Measurements from ENCODE around the gene PRSS50.

The PRSS50 gene

DNA sequence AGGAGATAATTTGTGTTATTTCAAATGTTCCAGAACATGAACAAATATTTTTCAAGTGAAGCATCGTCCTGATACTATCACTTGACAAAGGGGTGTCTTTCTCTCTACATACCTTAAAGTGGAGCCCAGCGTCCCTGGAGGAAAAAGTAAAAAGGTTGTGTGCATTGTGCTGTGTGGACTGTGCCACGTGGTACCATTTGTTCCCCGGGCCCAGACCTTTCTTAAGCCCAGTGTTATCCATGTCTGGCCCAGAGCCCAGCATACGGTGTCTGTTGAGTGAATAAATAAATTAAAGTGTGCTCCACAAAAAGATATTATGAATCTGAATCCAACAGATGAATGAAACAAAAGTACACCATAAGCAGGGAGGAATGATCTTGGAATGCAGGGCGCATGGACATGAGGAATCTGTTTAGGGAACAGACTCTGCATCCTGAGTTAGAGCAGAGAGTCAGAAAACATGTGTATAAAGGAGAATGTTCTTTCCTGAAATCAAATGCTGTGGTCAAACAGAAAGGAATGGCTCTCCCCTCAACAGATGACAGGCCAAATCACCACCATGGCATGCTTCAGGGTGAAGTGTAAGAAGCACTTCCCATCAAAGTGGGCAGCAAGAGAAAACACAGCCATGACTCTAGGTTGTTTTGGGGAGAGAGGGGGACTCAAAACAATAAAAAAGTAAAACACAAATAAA is 8.1 kb upstream of the PRSS50 start:
- no peak for DNase-seq (ENCODE audit: low read depth)

- no peak for DNase-seq (ENCODE audit: low read depth)
Observed at GRCh38 chr3:46724424-46724823, 6.8 kb upstream of the PRSS50 start.

DNA sequence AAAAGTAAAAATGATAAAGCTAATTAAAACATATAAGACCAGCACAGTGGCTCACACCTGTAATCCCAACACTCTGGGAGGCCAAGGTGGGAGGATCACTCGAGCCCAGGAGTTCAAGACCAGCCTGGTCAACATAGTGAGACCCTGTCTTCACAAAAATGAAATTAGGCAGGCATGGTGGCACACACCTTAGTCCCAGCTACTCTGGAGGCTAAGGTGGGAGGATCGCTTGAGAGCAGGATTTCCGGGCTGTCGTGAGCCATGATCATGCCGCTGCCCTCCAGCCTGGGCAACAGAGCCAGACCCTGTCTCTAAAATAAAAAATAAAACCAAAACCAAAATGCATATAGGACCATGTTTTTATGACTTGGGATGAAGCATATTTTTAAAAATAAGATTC is 4.8 kb upstream of the PRSS50 start:
- no peak for DNase-seq (ENCODE audit: low read depth)

- no peak for DNase-seq (ENCODE audit: low read depth)
Observed at GRCh38 chr3:46721009-46721408, 3.3 kb upstream of the PRSS50 start.

- no peak for DNase-seq (ENCODE audit: low read depth)
Observed at GRCh38 chr3:46719735-46720271, 2.1 kb upstream of the PRSS50 start.

- no peak for DNase-seq (ENCODE audit: low read depth)
Observed at GRCh38 chr3:46719044-46719565, 1.4 kb upstream of the PRSS50 start.

- no peak for DNase-seq (ENCODE audit: low read depth)
Observed at GRCh38 chr3:46716461-46717441, 918 bp downstream of the PRSS50 start.

- no peak for DNase-seq (ENCODE audit: low read depth)
Observed at GRCh38 chr3:46715507-46716175, 2.0 kb downstream of the PRSS50 start.

DNA sequence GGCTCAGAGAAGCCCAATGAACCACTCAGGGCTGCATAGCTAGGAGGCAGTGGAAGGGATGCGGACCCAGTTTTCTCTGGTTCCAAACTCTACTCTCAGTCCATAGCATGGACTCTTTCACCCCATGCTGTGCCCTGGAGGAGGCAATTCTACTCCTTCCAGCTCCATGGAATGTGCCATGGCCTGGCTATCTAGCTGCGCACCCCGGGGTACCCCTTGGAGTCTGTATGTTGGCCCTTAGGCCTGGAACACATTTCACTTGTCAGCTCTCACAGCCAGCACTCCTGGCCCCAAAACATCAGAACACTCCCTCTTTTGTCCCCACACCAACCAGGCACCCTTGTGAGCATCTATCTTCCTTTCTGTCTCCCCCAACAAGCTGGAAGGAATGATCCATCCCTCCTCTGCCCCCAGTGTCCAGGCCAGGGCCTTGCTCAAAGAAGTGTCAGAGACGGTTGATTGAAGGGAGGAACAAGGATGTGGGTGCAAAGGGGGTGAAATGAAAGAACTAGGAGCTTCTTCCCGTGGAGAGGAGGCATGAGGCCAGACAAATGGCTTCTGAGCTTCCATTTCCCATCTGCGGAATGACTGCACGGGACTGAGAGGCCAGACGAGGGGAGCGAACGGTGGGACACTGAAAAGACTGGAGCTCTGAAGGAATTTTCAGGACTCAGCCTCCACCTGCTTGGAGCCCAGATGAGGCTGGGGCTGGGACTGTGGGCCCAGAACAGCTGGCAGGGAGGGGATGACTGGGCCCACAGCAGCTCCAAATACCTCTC is 2.8 kb downstream of the PRSS50 start:
- DNase-seq (ENCODE audit: low read depth), result no peak

DNA sequence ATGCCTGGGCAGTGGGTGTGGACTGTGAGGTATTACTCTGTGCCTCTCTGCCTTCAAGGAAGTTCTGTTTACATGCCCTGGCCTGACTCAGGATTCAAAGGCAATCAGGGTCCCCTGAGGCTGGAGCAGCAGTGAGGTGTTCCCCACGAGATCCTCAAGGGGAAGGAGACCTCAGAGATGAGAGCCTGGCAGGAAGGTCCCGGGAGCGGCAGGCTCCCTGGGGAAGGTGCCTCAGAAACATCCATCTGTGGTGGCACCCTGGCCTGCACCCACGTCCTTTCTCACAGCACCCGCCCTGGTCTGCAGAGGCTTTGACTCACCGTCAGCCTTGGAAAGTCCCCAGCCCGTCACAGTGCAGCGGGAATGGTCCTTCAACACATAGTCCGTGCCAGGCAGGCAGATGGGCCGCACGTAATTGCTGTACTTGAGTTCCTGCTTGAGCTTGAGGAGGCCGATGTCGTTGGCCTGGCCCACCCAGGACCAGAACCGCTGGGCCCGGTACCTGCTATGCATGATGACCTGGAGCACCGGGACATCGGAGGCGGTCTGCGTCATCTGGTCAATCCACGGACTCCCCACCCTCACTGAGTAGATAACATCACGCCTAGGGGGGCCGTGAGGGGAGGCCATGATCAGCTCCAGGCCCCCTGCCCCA is 3.6 kb downstream of the PRSS50 start:
- no peak for DNase-seq (ENCODE audit: low read depth)

- no peak for DNase-seq (ENCODE audit: low read depth)
Observed at GRCh38 chr3:46713050-46713897, 4.4 kb downstream of the PRSS50 start.

GRCh38 chr3:46712191-46713049 is 5.2 kb downstream of the PRSS50 start:
- DNase-seq (ENCODE audit: low read depth), result no peak

DNA sequence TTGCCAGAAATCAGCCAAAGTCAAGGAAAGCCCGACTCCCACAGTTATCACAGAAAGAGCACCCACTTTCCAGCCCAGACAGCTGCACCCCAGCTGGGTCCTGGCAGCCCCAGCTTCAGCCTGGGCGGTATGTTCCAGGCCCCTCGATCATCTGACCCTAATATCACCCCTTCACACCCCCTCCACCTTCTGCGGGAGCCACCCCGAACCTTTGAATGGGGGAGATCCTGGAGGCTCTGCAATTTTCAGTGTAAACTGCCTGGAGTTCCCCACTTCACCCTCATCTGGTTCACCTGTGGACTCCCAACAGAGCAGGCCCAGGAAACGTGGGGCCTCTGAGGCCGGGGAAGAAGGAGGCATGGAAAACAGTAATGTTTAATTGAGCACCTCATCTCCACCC is 5.9 kb downstream of the PRSS50 start:
- DNase-seq (ENCODE audit: low read depth), result no peak

DNA sequence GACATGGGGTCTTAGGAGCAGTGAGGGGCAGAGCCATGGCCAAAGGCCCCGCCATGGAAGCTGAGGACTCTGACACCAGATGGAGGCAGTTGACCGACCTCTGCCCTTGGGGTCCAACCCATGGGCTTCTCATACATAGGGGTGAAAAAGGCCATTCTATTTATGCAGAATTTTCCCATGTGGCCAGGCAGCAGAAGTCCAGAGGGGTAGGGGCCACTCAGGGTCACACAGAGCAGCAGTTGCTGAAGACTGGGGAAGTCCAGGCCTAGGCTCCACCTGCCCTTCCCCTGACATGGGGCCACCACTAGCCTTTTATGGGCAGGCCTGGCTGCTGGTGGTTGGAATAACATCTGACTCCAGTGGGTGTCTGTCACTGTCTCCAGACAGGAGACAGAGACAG is 6.4 kb downstream of the PRSS50 start:
- no peak for DNase-seq (ENCODE audit: low read depth)

DNA sequence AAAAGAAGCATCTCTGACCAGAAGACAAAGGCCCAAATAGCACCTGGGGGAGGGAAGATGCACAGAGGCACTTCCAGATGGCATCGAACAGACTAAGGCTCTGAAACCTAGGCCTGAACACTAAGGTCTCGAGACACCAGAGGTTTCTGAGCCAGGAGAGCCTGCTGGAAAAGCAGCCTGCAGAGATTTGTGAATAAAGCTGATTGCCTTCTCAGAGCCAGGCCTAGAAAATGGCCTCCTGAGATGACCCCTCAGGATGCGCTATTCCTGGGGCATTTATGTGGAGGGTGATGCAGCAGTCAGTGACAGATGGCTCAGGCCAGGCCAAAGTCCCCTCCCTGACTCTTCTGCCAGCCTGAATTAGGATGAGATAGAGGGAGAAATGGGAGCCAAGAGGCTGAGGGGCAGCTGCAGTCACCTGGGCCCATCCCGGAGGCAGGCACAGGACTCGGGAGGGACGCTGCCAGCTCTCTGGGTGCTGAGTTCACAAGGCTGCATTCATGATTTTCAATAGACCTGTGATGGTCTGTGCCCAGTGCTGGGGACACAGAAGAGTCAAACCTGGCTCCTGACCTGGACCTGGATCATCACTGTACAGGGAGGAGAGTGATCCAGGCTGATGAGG is 6.9 kb downstream of the PRSS50 start:
- no peak for DNase-seq (ENCODE audit: low read depth)

DNA sequence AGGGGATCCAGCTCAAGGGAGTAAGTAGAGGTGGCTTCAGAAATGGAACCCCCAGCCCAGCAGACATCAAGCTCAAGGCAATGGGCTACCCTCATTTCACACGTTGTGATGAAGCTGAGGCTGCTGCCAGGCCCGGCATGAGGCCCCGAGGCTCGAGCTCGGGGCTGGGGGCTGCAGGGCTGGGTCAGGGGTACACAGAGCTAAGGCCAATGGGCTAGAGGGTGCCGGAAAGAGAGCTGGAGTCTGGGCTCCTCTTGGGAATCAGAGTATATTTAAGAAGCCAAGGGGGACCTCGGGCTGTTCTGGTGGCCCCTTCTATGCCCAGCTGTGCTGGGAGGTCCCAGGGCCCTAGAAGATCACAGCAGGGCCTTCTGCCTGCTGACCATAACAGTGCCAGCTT is 7.4 kb downstream of the PRSS50 start:
- no peak for DNase-seq (ENCODE audit: low read depth)

- DNase-seq (ENCODE audit: low read depth), result no peak
Observed at GRCh38 chr3:46709721-46710120, 7.9 kb downstream of the PRSS50 start.

DNA sequence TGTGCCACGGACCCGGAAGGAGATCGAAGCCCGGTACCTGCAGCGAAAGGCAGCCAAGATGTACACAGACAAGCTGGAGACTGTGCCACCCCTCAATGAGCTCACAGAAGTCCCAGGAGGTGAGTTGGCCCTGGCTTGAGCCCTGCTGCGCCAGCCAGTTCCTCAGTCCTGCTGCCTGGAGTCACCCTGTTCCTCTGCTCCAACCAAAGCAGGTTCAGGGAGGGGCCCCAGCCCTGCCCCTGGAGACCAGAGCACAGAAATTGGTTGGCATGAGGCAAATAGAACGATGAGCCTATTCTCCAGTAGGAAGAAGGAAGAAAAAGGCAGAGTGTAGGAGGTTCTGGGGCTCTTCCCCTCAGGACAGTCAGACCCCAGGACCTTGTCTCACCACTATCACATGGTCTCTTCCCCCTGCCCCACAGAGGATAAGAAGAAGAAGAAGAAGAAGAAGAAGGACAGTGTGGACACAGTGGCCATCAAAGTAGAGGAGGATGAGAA is 8.5 kb downstream of the PRSS50 start:
- DNase-seq (ENCODE audit: low read depth), result no peak

Measured in T-helper 22 cell (primary cell).